IPS-NIHi7 (cell line): ENCODE measurements around the gene RIT2.
"Not testable (repeated sequence)": the region's sequence is repeated elsewhere in the genome, so short reads cannot be mapped to it uniquely, and the experiment has no call there.

ENCODE experiments used
- DNase-seq: peaks from one replicate; pipeline ENCODE4 v3.0.0; 2012; ENCODE audit warnings: mixed read lengths; ENCODE audit errors: extremely low spot score

The RIT2 gene

DNA sequence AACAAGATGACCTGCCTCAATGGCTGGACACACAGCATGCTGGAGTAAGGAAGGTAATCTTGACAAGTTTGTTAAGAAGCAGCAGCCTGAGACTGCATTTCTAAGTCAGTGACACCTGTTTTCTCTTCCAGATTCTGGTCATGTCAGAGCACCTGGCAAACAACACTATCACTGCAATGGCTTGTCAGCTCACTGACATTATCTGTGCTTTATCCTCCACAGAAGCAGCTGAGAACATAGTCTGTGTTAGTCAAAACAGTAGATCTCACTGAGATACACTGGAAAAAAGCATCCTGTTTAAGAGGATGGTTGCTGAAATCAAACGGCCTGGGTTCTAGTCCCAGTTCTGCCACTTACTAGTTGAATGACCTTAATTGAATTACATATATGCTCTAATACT lies 355.2 kb downstream of the RIT2 start:
- no peak for DNase-seq

DNA sequence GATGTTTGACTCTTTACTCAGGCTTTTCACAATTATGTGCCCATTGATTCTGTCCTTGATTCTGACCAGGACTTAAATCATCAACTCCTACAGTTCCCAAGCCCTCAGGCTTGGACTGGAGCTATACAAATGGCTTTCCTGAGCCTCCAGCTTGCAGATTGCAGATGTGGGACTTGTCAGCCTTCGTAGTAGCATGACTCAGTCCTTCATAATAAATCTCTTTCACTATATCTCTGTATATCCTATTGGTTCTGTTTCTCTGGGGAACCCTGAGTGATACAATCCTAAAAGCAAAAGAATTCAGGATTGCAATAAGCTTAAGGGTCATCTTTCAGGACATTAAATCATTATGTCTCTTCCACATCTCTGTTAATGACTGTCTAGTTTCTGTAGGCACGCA lies 356.6 kb downstream of the RIT2 start:
- DNase-seq: no peak

DNA sequence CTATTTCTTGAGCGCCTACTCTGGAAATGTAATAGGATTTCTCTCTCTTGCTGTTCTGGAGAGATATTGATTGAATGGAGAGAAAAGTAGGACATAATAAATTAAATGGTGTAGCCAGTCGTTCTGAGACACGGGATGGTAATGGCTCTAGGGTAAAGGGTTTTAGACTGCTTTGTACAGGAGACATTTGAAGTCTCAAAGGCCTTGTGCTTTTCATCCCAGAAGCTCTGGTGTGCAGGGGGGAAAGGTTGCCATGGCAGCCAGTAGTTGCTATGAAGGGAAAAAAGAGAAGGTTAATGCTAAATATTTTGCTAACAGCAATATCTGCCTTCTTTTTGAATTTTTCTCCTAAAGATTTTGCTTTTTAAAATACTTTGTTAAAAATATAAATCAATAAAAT lies 359.3 kb downstream of the RIT2 start:
- no peak for DNase-seq

DNA sequence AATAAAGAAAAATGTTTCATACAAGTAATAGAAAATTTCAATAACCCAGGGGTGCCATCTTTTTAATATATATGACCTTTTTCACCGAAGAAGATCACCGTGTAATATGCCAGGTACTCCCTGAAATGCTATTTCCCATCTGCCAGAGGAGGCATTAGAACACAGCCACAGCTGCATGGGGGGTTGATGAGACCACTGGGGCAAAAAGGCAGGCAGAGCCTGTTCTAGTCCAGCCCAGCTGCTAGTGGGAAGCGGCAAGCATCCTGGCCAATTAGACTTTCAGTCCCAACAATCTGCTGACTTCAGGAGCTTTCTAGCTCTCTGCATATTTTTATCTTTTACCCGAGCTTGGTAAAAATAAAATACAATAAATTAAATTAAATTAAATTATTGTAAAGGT lies 362.6 kb downstream of the RIT2 start:
- peak; percentile 22 for DNase-seq

DNA sequence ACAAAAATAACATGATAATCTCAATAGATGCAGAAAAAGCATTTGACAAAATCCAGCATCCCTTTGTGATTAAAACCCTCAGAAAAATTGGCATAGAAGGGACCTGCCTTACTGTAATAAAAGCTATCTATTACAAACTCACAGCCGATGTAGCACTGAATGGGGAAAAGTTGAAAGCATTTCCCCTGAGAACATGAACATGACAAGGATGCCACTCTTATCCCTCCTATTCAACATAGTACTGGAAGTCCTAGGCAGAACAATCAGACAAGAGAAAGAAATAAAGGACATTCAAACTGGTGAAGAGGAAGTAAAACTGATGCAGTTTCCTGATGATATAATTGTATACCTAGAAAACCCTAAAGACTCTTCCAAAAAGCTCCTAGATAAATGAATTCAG lies 368.7 kb downstream of the RIT2 start:
- no peak for DNase-seq

DNA sequence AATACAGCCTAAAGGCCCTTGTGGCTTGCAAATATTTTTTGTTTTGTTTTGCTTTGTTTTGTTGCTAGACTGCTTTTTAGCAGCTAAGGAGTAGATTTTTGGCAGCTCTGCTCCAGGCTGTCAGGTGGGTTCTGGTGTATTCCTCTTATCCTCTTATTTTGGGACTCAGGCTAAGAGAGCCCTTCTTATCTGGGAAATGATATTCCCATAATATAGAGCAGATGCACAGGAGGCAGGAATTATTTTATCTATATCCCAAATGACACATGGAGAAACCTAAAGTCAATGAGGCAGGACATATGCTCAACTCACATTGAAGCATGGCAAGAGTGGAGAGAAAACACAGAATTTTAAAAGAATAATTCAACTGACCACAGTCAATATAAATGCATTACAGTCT lies 369.6 kb downstream of the RIT2 start:
- no peak for DNase-seq

DNA sequence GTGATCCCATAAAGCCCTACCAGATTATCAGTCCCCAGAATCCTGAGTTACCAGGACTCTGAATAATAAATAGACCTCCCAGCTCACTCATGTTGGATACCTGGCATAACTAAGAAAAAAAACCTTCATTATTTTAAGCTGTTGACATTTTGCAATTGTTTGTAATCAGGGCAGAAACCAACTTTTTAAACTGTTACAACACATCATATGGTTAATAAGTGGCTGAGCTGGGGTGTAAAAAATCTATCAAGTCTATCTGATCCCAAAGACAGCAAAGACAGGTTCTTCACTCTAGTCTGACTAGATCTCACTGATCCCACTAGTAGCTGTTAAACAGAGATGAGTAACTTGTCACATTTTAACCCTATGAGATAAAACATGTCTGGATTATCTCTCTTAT lies 370.3 kb downstream of the RIT2 start:
- no peak for DNase-seq

DNA sequence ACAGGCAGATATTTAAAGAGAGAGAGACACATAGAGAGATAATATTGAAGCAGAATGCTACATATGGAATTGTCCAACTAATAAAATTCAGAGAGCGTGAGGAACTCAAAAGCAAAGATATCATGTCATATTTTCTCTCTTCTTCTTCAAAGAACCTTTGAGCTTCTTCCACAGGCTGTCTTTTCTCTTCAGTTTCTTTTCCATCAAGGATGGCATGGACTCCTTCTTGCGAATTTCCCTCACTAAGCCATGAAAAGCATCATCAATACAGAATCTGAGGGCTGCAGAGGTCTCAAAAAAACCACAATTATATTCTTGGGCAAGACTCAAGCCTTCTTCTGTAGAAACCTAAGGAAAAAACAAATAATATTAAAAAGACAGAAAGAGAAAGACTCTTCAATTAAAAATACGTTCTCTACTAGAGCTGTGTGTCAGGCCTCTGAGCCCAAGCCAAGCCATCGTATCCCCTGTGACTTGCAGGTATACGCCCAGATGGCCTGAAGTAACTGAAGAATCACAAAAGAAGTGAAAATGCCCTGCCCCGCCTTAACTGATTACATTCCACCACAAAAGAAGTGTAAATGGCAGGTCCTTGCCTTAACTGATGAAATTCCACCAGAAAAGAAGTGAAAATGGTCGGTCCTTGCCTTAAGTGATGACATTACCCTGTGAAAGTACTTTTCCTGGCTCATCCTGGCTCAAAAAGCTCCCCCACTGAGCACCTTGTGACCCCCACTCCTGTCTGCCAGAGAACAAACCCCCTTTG lies 371.9 kb downstream of the RIT2 start:
- DNase-seq: no peak

DNA sequence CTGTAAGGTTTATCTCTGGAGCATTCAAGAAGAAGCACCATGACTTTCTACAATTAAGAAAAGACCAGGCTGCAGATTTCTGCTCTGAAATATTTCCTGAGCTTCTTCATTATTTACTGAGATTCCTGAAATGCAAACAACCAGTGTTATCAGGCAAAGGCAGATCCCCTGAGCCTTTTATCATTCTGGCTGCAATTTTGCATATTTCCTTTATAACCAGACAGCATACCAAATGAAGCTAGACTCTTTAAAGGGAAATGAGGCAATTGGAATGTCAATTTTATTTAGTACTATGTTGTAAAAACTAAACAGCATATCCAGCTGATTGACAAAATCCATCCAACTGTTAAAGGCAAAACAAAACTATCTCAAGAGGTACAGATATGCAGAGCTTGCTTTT lies 372.5 kb downstream of the RIT2 start:
- no peak for DNase-seq

DNA sequence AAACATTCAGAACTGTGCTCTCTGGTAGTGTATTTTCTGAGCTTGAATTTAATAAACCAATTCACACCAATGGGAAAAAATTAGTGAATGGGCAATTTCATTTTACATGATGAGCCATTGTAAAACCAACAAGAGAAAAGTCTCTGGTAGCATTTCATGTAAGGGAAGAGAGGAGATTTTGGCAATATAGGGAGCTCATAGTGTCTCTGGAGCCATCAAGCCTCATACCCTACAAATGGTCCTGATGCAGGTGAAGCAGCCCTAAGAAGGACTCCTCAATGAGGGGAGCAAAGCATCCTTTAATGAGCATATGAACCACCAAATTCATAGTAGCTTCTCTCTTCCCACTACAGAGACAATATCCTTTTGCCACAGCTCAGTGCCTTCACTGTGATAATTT lies 373.0 kb downstream of the RIT2 start:
- DNase-seq: no peak

DNA sequence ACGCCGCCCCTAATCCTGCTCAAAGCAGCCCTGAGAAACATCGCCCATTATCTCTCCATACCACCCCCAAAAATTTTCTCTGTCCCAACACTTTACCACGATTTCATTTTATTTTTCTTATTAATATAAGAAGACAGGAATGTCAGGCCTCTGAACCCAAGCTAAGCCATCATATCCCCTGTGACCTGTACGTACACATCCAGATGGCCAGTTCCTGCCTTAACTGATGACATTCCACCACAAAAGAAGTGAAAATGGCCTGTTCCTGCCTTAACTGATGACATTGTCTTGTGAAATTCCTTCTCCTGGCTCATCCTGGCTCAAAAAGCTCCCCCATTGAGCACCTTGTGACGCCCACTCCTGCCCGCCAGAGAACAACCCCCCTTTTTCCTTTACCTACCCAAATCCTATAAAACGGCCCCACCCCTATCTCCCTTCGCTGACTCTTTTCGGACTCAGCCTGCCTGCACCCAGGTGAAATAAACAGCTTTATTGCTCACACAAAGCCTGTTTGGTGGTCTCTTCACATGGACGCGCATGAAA lies 373.6 kb downstream of the RIT2 start:
- DNase-seq: not testable (repeated sequence)

DNA sequence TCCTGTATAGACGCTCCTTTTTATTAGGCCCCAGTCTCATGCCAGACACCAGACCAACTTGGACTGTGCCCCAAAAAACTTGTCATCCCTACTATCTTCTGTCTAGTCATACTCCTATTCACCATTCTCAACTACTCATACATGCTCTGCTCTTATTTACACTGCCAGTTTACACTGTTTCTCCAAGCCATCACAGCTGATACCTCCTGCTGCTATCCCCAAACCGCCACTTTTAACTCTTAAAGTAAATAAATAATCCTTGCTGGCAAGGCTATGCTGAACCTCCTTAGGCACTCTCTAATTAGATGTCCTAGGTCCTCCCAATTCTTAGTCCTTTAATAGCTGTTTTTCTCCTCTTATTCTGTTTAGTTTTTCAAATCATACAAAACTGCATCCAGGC lies 374.2 kb downstream of the RIT2 start:
- DNase-seq: not testable (repeated sequence)

DNA sequence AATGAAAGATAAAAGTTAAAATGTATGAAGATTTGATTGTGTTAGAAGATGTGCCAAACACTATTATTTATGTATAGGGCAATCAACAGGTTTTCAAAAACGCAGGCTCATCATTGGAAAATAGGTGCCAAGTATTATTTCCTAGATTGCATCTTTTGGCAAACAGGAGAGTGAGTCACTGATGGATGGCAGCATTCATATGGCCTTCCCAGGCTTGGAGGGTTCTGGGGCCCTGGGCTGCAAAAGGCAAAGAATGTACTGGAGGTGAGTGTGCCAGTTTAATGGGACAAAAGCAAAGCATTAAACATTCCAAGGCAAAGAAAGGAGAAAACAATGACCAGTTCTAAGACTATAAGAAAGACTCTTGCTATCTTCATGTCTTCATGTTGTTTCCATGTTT lies 379.4 kb downstream of the RIT2 start:
- DNase-seq: no peak

DNA sequence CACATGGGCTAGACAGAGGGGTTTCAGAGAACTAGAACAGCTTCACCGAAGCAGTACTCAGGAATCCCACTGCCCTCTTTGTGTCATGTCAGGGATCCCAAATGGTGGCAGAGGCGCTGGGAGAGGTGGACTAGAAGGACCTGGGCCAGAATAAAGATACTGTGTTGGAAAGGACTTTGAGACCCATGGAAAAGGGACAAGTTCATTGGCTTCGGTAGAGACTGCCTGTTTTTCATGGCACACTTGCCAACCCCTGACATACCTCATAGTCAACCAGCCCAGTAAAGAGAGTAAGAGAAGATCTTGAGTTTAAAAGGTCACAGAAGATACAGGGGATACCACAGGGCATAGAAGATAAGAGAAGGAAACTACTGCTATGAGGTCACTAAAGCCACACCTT lies 381.0 kb downstream of the RIT2 start:
- no peak for DNase-seq

DNA sequence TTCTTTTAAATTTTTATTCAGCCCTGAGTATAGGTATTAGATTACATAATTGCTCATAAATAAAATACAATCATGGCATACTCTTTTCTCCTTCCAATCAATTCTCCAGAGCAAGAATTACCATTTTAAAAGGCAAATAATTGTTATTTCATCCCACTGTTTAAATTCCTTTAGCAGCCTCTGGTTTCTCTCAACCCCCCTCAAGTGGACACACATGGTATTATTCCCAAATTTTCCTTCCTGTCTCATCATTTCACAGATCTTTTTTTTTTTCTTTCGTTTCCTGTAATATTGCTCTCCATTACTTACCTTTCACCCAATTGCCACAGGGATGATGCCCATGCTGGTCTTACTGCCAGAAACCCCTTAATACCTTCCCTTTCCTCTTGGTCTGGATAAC lies 385.2 kb downstream of the RIT2 start:
- DNase-seq: no peak

DNA sequence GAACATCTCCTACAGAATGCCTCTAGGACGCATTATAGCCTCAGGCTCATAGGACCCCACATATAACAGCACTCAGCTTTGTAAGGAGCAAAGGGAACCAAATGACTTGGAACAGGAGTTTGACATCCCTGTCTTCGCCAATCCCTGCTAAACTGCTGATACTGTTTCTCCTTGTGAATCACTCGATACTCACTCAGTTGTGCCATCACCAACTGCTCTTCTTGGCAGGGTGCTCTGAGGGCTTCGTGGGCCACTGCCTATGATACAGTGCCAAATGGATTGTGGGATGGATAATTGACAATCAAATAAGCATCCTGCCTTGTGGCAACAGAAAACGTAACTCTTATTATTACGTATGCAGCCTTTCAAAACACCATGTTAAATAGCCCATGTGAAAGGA lies 396.3 kb downstream of the RIT2 start:
- DNase-seq: no peak

DNA sequence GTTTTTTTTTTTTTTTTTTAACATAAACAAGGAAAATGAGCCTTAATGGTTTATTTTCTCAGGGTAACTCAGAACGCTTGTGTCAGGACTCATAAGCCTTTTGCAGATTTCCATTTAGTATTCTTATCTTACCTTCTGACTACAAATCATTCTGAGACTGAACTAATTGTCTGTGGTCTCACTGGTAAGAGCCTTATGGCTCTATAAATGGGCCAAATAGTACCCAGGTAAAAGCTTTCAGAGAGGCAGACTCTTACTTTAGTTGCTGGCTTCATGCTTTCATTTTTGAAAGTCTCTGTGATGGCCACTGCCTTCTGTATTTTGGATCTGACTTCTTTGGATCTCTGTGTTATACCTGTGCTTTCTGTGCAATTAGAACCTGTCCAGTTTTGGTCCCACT lies 403.4 kb downstream of the RIT2 start:
- DNase-seq: no peak

DNA sequence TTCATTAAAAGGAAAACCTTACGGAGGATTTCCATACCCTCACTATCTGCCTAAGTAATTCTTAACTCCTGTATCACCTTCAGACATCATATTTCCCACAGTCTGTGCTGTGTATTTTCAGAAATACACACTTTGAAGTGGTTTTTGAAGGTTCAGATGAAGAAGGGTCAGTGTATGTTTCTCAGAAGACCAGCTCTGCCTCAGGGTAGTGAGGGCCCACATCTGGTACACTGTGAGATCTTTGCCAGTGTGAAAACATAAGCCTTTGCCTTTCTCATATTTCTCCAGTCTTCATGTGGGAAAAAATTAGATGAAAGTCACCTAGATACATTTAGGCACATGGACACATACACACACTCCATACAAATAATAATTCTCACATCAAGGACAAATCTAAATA lies 408.4 kb downstream of the RIT2 start:
- no peak for DNase-seq

DNA sequence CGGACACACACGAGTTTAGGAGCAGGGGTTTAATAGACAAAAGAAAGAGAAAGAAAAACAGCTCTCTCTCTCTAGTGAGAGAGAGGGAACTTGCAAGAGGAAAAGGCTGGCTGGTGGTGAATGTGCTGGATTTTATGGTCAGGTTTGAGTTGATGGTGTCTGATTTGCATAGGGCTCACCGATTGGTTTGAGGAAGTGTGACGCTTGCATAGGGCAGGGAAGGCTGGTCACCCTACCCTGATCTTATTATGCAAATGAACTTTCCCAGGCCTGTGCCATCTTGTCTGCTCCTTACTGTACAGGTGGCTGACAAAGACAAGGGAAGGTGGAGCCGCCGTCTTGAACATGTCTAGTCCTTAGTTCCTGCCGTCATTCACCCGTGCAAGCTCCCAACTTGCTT lies 408.9 kb downstream of the RIT2 start:
- peak; percentile 14 for DNase-seq

DNA sequence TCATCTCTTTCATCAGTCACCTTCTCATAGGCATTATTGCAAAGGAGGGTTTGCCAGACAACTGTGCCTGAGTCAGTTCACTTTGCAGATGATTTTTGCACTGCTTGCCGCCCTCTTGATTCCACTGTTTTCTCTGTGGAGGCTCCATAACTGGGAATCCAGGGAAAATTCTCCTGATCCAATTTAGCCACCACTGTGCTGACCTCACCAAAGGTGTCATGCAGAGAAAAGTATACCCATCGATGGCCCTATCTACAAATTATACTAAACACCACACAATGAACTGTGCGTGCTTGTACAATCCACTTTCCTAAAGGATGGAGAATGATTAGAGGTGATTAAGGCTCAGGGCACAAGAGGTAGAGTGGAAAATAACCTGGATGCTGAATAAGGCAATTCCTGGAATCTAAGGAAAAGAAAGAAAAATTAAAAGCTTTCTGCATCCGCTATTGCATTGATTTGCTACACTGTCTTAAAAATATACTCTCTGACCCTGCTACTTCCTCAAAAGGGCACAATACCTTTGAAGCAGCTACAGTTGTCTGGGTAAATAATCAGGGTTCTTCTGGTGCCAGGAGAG lies 409.4 kb downstream of the RIT2 start:
- no peak for DNase-seq
